Measurements from ENCODE around the gene OLA1. TPM values are rescaled to one million over a fixed set of nuclear protein-coding genes. Genes with fewer than 3 reads are reported as not detected.

Gene OLA1
- total RNA-seq, 4 donors from 2014 or later: 72.7 to 85.1 (median 78.3) TPM

DNA sequence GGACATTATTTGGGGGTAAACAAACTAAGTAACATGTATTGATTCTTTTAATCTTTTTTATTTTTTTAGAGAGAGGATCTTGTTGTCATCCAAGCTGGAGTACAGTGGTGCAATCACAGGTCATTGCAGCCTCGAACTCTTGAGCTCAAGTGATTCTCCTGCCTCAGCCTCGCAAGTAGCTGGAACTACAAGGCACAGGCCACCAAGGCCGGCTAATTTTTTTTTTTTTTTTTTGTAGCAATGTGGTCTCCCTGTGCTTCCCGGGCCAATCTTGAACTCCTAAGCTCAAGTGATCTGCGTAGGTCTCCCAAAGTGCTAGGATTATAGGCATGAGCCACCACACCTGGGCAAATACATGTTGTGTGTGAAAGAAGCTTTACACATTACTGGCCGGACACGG lies 29.6 kb downstream of the OLA1 start:
- no peak for DNase-seq
- Histone ChIP-seq H3K4me3 (no peak overlapping the region), H3K27ac (no peak overlapping the region), H3K27me3 (no peaks in the 10 kb centered on the region), H3K4me1 (no peaks in the 10 kb centered on the region), H3K9me3 (no peaks in the 10 kb centered on the region), H3K36me3 (peaks cover 0 to 21% (median 0%) of the 10 kb centered on the region in 3 donors)
- WGBS, 2 donors: 78 to 91% methylated on average over 4 to 7 of the region's 7 CpGs
- intact Hi-C loops (cut with DNase I): no loop called here
- no peak for TF ChIP-seq POLR2A (IDR thresholded peaks at IDR 0.05)
- TF ChIP-seq, protein P1, sequence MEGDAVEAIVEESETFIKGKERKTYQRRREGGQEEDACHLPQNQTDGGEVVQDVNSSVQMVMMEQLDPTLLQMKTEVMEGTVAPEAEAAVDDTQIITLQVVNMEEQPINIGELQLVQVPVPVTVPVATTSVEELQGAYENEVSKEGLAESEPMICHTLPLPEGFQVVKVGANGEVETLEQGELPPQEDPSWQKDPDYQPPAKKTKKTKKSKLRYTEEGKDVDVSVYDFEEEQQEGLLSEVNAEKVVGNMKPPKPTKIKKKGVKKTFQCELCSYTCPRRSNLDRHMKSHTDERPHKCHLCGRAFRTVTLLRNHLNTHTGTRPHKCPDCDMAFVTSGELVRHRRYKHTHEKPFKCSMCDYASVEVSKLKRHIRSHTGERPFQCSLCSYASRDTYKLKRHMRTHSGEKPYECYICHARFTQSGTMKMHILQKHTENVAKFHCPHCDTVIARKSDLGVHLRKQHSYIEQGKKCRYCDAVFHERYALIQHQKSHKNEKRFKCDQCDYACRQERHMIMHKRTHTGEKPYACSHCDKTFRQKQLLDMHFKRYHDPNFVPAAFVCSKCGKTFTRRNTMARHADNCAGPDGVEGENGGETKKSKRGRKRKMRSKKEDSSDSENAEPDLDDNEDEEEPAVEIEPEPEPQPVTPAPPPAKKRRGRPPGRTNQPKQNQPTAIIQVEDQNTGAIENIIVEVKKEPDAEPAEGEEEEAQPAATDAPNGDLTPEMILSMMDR (IDR thresholded peaks at IDR 0.05): no peak

DNA sequence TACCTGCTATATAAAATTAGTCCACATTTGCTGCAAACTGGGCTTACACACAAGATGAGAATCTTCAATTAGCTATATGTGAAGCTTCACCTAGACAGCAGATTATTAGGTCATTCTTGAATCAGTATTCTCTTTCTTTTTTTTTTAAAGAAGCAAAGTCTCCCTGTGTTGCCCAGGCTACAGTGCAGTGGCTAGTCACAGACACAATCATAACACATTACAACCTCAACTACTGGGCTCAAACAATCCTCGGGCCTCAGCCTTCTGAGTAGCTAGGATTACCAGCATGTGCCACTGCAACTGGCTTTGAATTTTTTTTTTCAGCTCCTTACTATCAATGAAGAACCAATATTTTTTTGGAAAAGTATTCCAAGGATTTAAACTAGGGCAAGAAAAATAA lies 30.5 kb downstream of the OLA1 start:
- Histone ChIP-seq H3K4me3 (no peak overlapping the region), H3K4me1 (no peaks in the 10 kb centered on the region), H3K27ac (no peak overlapping the region), H3K36me3 (peaks cover 0 to 19% (median 0%) of the 10 kb centered on the region in 3 donors), H3K27me3 (no peaks in the 10 kb centered on the region), H3K9me3 (no peaks in the 10 kb centered on the region)
- no peak for DNase-seq
- intact Hi-C loops (cut with DNase I): no loop called here
- 65 to 86% methylated on average over 1 of the region's 1 CpG for WGBS, 2 donors
- TF ChIP-seq POLR2A (IDR thresholded peaks at IDR 0.05): no peak
- TF ChIP-seq, protein P1 (IDR thresholded peaks at IDR 0.05): no peak

DNA sequence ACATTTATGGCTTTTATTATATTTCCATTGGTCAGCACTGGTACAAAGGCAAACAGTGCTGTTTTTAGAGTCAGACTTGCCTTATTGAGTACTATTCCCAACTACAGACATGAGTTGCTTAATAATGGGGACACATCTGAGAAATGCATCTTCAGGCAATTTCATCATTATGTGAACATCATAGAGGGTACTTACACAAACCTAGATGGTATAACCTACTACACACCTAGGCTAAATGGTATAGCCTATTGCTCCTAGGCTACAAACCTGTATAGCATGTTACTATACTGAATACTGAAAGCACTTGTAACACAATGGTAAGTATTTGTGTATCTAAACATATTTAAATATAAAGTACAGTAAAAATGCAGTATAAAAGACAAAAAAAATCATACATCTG lies 36.4 kb downstream of the OLA1 start:
- TF ChIP-seq, protein P1 (IDR thresholded peaks at IDR 0.05): no peak
- no peak for TF ChIP-seq POLR2A (IDR thresholded peaks at IDR 0.05)
- Histone ChIP-seq H3K4me3 (no peak overlapping the region), H3K27me3 (no peaks in the 10 kb centered on the region), H3K4me1 (no peaks in the 10 kb centered on the region), H3K27ac (no peak overlapping the region), H3K9me3 (no peaks in the 10 kb centered on the region), H3K36me3 (peaks cover 0 to 4% (median 0%) of the 10 kb centered on the region in 3 donors)
- DNase-seq: no peak
- intact Hi-C loops (cut with DNase I): no loop called here

DNA sequence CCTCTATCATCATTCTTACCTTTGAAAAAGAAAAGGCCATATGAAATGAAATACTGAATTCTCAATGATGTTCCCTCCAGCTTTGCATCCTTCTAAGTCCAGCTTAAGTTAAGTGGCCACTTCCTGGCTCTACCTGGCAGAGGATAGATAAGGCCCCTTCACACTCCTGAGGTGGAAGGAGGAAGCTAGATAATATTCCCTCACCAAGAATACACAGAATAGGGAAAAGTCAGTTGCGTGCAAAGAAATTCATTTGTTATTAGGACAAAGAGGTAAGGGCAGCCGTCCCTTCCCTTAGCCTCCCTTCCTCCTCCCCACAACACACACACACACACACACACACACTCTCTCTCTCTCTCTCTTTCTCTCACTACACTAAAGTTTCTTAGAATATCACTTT lies 37.5 kb downstream of the OLA1 start:
- Histone ChIP-seq H3K27ac (no peak overlapping the region), H3K36me3 (peaks cover 0 to 4% (median 0%) of the 10 kb centered on the region in 3 donors), H3K9me3 (no peaks in the 10 kb centered on the region), H3K4me3 (no peak overlapping the region), H3K4me1 (no peaks in the 10 kb centered on the region), H3K27me3 (no peaks in the 10 kb centered on the region)
- DNase-seq: no peak
- 66 to 85% methylated on average over 2 of the region's 2 CpGs for WGBS, 2 donors
- no peak for TF ChIP-seq POLR2A (IDR thresholded peaks at IDR 0.05)
- TF ChIP-seq, protein P1 (IDR thresholded peaks at IDR 0.05): no peak
- intact Hi-C loops (cut with DNase I): no loop called here

DNA sequence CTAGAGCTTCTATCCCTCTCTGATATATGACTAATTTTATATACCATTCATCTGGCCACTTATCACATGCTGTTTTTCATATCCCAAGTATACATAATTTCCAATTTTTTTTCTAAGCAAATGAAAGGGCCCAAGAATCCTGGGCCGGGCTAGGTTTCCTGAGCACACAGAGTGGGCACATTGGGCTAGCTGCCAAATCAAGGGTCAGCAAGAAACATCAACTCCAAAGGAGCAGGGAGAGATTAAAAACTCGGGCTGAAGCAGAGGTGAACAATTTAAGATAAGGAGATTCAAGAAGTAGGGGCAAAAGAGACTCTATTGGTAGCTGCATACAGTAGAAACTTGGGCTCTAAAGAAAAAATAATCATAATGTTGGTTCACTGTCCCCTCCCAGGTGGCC lies 39.0 kb downstream of the OLA1 start:
- no peak for DNase-seq
- TF ChIP-seq, protein P1 (IDR thresholded peaks at IDR 0.05): no peak
- TF ChIP-seq POLR2A (IDR thresholded peaks at IDR 0.05): no peak
- H3K4me3 ChIP-seq: no peak overlapping the region
- H3K27ac ChIP-seq: no peak overlapping the region
- intact Hi-C loops (cut with DNase I): no loop called here
- no peaks in the 10 kb centered on the region for H3K9me3 ChIP-seq
- WGBS, 2 donors: 86 to 88% methylated on average over 2 of the region's 2 CpGs
- peaks cover 0 to 4% (median 0%) of the 10 kb centered on the region in 3 donors for H3K36me3 ChIP-seq
- H3K4me1 ChIP-seq: no peaks in the 10 kb centered on the region
- no peaks in the 10 kb centered on the region for H3K27me3 ChIP-seq

All from esophagus squamous epithelium (tissue), 5 donors.